ENCODE results near the gene PDE9A. TPM values are rescaled to one million over a fixed set of nuclear protein-coding genes. Genes with fewer than 3 reads are reported as not detected.

PDE9A gene
- total RNA-seq, 4 donors from 2014 or later, result 10.6 to 83.2 (median 28.5) TPM

- H3K4me1 ChIP-seq, result peaks cover 0 to 31% (median 11%) of the 10 kb centered on the region in 3 donors
- no peaks in the 10 kb centered on the region for H3K9me3 ChIP-seq
- no peak for ATAC-seq
- H3K27ac ChIP-seq, result no peak overlapping the region
- H3K4me3 ChIP-seq, result no peak overlapping the region
- H3K27me3 ChIP-seq, result no peaks in the 10 kb centered on the region
- TF ChIP-seq EP300 (IDR thresholded peaks at IDR 0.05), result no peak
- no peak for TF ChIP-seq POLR2AphosphoS5 (IDR thresholded peaks at IDR 0.05)
- TF ChIP-seq, protein P1, sequence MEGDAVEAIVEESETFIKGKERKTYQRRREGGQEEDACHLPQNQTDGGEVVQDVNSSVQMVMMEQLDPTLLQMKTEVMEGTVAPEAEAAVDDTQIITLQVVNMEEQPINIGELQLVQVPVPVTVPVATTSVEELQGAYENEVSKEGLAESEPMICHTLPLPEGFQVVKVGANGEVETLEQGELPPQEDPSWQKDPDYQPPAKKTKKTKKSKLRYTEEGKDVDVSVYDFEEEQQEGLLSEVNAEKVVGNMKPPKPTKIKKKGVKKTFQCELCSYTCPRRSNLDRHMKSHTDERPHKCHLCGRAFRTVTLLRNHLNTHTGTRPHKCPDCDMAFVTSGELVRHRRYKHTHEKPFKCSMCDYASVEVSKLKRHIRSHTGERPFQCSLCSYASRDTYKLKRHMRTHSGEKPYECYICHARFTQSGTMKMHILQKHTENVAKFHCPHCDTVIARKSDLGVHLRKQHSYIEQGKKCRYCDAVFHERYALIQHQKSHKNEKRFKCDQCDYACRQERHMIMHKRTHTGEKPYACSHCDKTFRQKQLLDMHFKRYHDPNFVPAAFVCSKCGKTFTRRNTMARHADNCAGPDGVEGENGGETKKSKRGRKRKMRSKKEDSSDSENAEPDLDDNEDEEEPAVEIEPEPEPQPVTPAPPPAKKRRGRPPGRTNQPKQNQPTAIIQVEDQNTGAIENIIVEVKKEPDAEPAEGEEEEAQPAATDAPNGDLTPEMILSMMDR (IDR thresholded peaks at IDR 0.05), result no peak
- no peak for TF ChIP-seq POLR2A (IDR thresholded peaks at IDR 0.05)
- peaks cover 0 to 58% of the 10 kb centered on the region in 2 donors for H3K36me3 ChIP-seq
- WGBS, 2 donors (ENCODE audit: low coverage in 1 of 2), result 88 to 95% methylated on average over 12 to 13 of the region's 15 CpGs
Measured at GRCh38 chr21:42753804-42754203, 100.4 kb downstream of the PDE9A start.

DNA sequence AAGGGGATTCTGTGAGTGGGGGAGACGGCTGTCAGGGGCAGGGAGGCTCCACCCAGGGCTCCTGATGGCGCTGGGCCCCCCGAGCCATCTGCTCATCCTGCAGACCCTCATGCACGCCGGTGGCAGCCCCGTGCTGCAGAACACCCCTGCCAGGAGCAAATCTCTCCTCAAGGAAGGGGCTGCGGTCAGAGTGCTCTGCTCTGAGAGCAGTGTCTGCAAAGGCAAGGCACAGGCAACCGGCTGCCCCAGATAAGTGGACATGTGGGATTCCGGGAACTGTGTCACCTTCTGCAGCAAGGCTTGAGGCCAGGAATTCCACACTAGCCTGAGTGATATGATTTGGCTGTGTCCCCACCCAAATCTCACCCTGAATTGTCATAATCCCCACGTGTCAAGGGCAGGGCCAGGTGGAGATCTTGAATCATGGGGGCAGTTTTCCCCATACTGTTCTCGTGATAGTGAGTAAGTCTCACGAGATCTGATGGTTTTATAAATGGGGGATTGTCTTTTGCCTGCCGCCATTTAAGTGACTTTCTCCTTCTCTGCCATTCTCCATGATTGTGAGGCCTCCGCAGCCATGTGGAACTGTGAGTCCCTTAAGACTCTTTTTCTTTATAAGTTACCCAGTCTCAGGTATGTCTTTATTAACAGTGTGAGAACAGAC lies 101.0 kb downstream of the PDE9A start:
- TF ChIP-seq EP300 (IDR thresholded peaks at IDR 0.05) (no peak), POLR2AphosphoS5 (IDR thresholded peaks at IDR 0.05) (no peak), POLR2A (IDR thresholded peaks at IDR 0.05) (no peak)
- TF ChIP-seq, protein P1 (IDR thresholded peaks at IDR 0.05), result no peak
- peaks cover 0 to 25% (median 6%) of the 10 kb centered on the region in 3 donors for H3K4me1 ChIP-seq
- H3K9me3 ChIP-seq, result no peaks in the 10 kb centered on the region
- peaks cover 0 to 61% of the 10 kb centered on the region in 2 donors for H3K36me3 ChIP-seq
- no peak for ATAC-seq
- H3K27ac ChIP-seq, result no peak overlapping the region
- H3K4me3 ChIP-seq, result no peak overlapping the region
- H3K27me3 ChIP-seq, result no peaks in the 10 kb centered on the region
- WGBS, 2 donors (ENCODE audit: low coverage in 1 of 2), result 93 to 94% methylated on average over 4 to 5 of the region's 14 CpGs

DNA sequence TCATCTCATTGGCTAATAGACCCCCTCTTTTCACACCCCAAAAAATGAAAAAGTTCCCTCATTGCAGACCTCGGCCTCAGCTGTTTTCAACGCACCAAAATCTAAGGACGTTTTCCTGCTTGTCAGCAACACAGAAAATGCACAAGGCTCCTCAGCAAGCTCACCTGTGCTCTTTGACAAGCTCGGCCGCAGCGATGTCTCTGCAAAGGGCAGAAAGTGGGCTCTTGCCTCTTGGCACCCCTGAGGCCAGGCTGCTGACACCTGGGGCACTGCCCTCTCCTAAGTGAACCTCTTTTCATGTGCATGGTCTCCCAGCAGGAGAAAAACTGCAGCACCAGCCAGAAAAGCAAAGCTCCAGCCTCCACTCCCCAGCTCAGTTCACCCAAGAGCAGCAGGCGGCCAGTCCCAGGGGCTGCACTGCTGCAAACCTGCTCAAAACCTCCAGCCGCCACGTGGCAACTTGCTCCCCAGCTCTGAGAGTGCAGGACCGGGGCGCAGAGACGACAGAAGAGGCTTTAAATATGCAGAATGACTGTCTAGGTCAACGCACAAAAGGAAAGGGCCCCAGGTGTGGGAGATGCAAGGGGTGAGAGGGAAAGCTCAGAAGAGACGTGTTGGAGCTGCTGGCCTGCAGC lies 101.7 kb downstream of the PDE9A start:
- no peaks in the 10 kb centered on the region for H3K9me3 ChIP-seq
- H3K27me3 ChIP-seq, result no peaks in the 10 kb centered on the region
- peaks cover 0 to 18% (median 0%) of the 10 kb centered on the region in 3 donors for H3K4me1 ChIP-seq
- no peak overlapping the region for H3K27ac ChIP-seq
- ATAC-seq, result no peak
- peaks cover 0 to 66% of the 10 kb centered on the region in 2 donors for H3K36me3 ChIP-seq
- H3K4me3 ChIP-seq, result no peak overlapping the region
- TF ChIP-seq POLR2AphosphoS5 (IDR thresholded peaks at IDR 0.05) (no peak), EP300 (IDR thresholded peaks at IDR 0.05) (no peak), POLR2A (IDR thresholded peaks at IDR 0.05) (no peak)
- TF ChIP-seq, protein P1 (IDR thresholded peaks at IDR 0.05), result no peak
- 86% methylated on average over 8 of the region's 14 CpGs; no CpG with 5 or more reads in 1 of the 2 donors for WGBS, 2 donors (ENCODE audit: low coverage in 1 of 2)

GRCh38 chr21:42755766-42756579 lies 102.6 kb downstream of the PDE9A start:
- no peak overlapping the region for H3K4me3 ChIP-seq
- TF ChIP-seq POLR2A (IDR thresholded peaks at IDR 0.05) (no peak), POLR2AphosphoS5 (IDR thresholded peaks at IDR 0.05) (no peak), EP300 (IDR thresholded peaks at IDR 0.05) (no peak)
- TF ChIP-seq, protein P1 (IDR thresholded peaks at IDR 0.05), result no peak
- no peak for ATAC-seq
- no peak overlapping the region for H3K27ac ChIP-seq
- WGBS, 2 donors (ENCODE audit: low coverage in 1 of 2), result 100% methylated on average over 2 of the region's 20 CpGs; no CpG with 5 or more reads in 1 of the 2 donors
- H3K36me3 ChIP-seq, result peaks cover 0 to 74% of the 10 kb centered on the region in 2 donors
- no peaks in the 10 kb centered on the region for H3K27me3 ChIP-seq
- no peaks in the 10 kb centered on the region for H3K9me3 ChIP-seq
- H3K4me1 ChIP-seq, result peaks cover 0 to 16% (median 0%) of the 10 kb centered on the region in 3 donors
